GM21717 (cell line): ENCODE data around the gene WNT9A.

Experiments
- ATAC-seq: cut with Tn5 transposase; IDR thresholded peaks from one replicate; pipeline ENCODE4 v1.9.1; 2021; ENCODE audit warnings: mild to moderate bottlenecking, moderate library complexity; ENCODE audit not compliant: unreplicated experiment

Gene WNT9A

GRCh38 chr1:227942716-227943261 lies 4.9 kb downstream of the WNT9A start:
- no peak for ATAC-seq

- no peak for ATAC-seq
Measured at GRCh38 chr1:227942021-227942715, 5.6 kb downstream of the WNT9A start.

- no peak for ATAC-seq
Measured at GRCh38 chr1:227941509-227942020, 6.2 kb downstream of the WNT9A start.

- no peak for ATAC-seq
Measured at GRCh38 chr1:227940791-227941241, 6.9 kb downstream of the WNT9A start.

GRCh38 chr1:227939791-227940771 lies 7.7 kb downstream of the WNT9A start:
- no peak for ATAC-seq

- ATAC-seq, result no peak
Measured at GRCh38 chr1:227938911-227939790, 8.6 kb downstream of the WNT9A start.

GRCh38 chr1:227938276-227938675 lies 9.5 kb downstream of the WNT9A start:
- ATAC-seq, result no peak

GRCh38 chr1:227937838-227938145 lies 9.9 kb downstream of the WNT9A start:
- ATAC-seq, result no peak

- ATAC-seq, result no peak
Measured at GRCh38 chr1:227937031-227937837, 10.5 kb downstream of the WNT9A start.

- ATAC-seq, result no peak
Measured at GRCh38 chr1:227935826-227936225, 11.9 kb downstream of the WNT9A start.

GRCh38 chr1:227934476-227935313 lies 13.0 kb downstream of the WNT9A start:
- no peak for ATAC-seq

GRCh38 chr1:227929751-227930472 lies 17.8 kb downstream of the WNT9A start:
- ATAC-seq, result no peak

GRCh38 chr1:227928811-227929375 lies 18.8 kb downstream of the WNT9A start:
- no peak for ATAC-seq

GRCh38 chr1:227927971-227928741 lies 19.6 kb downstream of the WNT9A start:
- ATAC-seq, result no peak

GRCh38 chr1:227926896-227927885 lies 20.5 kb downstream of the WNT9A start:
- ATAC-seq, result no peak

- ATAC-seq, result no peak
Measured at GRCh38 chr1:227926216-227926791, 21.4 kb downstream of the WNT9A start.
